Measurements from ENCODE around the gene HOXC6.

DNA sequence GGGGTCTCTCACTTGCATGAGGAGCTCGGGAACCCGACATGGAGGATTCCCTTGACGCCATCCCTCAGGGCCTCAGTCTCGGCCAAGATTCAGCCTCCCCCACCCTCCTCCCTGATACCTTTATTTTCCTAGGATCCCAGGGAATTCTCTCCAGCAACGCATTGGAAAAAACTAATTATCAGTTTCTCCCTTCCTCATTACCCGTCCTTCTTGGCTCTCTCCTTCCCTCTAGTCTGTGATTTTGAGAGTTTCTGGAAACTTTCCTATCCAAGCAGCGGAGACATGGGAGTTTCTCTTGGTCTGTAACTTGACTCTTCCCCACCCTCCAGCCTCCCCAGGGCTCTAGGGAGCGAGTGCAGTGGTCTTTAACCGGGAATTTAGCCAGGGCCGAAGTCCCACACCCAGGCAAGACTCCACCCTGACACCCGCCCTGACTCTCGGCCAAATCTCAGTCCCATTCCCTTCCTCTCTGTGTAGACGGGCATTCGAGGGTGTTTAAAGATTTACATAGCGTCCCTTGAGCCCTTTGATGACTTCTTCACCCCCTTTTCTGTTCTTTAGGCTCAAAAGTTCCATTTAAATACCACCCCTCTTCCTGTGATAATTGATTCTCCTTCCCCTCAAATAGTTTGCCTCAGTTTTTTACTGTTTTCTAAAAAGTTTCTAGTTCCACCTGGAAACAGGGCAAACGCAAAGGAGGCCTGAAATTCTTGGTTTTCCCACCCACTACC, 11.3 kb downstream of the HOXC6 start:
- TF ChIP-seq CTCF (IDR thresholded peaks at IDR 0.05) (no peak), TCF7 (CRISPR knock-in tag; IDR thresholded peaks at IDR 0.05; ENCODE audit: low read depth) (no peak), IRF1 (CRISPR knock-in tag; IDR thresholded peaks at IDR 0.05) (no peak), ELF4 (CRISPR knock-in tag; IDR thresholded peaks at IDR 0.05; ENCODE audit: low read depth) (no peak), NFYB (CRISPR knock-in tag; conservative IDR thresholded peaks at IDR 0.05; ENCODE audit: low read depth) (no peak)

Data from WTC11 (cell line).